HCT116 (cell line): ENCODE measurements around the gene RSPO4. TPM values are rescaled to one million over a fixed set of nuclear protein-coding genes. Genes with fewer than 3 reads are reported as not detected.

Source experiments
- ATAC-seq: fragments of 200-7000 bp; cut with Tn5 transposase; 2 replicates; pipeline ENCODE4 v1.9.1; 2020; ENCODE audit warnings: mild to moderate bottlenecking, moderate library complexity
- BruUV-seq: library from RNA; stranded (reverse); fragments of 400-500 nt; replicated peaks from 2 replicates; lab custom pipeline; 2021; lab: Mats Ljungman, UMichigan
- CTCF ChIA-PET: fragments of 300-600 bp; sonication (Branson Sonifier 250); formaldehyde crosslinking; loops from one replicate; lab custom pipeline; 2021; ENCODE audit warnings: antibody characterized with exemption; lab: Charles Lee
- POLR2A ChIA-PET: fragments of 300-600, 350-600 bp; sonication (Branson Sonifier 250); formaldehyde crosslinking; loops from one replicate; lab custom pipeline; 2021; ENCODE audit warnings: antibody characterized with exemption; lab: Charles Lee
- RAD21 ChIA-PET, 2 experiments: fragments of 300-600 bp; sonication (Branson Sonifier 250); formaldehyde crosslinking; loops; one replicate each; lab custom pipeline; 2023; ENCODE audit warnings: low total read pairs in 2 of 2; ENCODE audit not compliant: uncharacterized antibody in 2 of 2, unreplicated experiment in 2 of 2, low non-redundant PET in 1 of 2; lab: Charles Lee
- DNase-seq: peaks from one replicate; pipeline ENCODE4 v3.0.0-alpha.2; 2010; ENCODE audit warnings: low read depth, low spot score
- H2AFZ ChIP-seq: fragments of 200-600 bp; shearing (Covaris generic), sonication (generic); 2 replicates; pipeline ENCODE4 v1.6.1; 2017; ENCODE audit warnings: low read depth, mixed run types, mixed read lengths, antibody characterized with exemption, low read length; ENCODE audit not compliant: poor library complexity, severe bottlenecking
- H3K27ac ChIP-seq: 2 replicates; pipeline ENCODE4 v1.5.1; 2012; ENCODE audit warnings: low read depth, low read length
- H3K27me3 ChIP-seq: fragments of 200-600 bp; sonication (generic); 2 replicates; pipeline ENCODE4 v1.6.1; 2016; ENCODE audit warnings: mixed run types, low read length, mixed read lengths; ENCODE audit not compliant: insufficient read depth
- H3K36me3 ChIP-seq, 2 experiments: fragments of 200-500 bp in 1 of 2; fragments of 200-600 bp in 1 of 2; sonication (Bioruptor generic) in 1 of 2; sonication (generic) in 1 of 2; 2 replicates each; pipeline versions ENCODE4 v1.5.1 to v1.6.1; 2014 to 2016; ENCODE audit warnings: low read length in 2 of 2, inconsistent platforms in 1 of 2, mixed read lengths in 1 of 2, mixed run types in 1 of 2; ENCODE audit not compliant: insufficient read depth in 2 of 2, control insufficient read depth in 1 of 2
- H3K4me1 ChIP-seq, 2 experiments: fragments of 200-600 bp in 1 of 2; sonication (generic) in 1 of 2; 2 replicates each; pipeline versions ENCODE4 v1.5.1 to v1.6.1; 2012 to 2017; ENCODE audit warnings: low read length in 2 of 2, inconsistent platforms in 1 of 2, mild to moderate bottlenecking in 1 of 2, mixed read lengths in 1 of 2, mixed run types in 1 of 2, moderate library complexity in 1 of 2; ENCODE audit not compliant: insufficient read depth in 2 of 2, control insufficient read depth in 1 of 2
- H3K4me2 ChIP-seq: fragments of 200-600 bp; sonication (generic); 2 replicates; pipeline ENCODE4 v1.6.1; 2017; ENCODE audit warnings: mixed run types, low read length, mixed read lengths
- H3K4me3 ChIP-seq, 2 experiments: fragments of 200-600 bp in 1 of 2; sonication (generic) in 1 of 2; replicated peaks in 1 of 2; 2 replicates each; pipeline ENCODE4 v1.5.1; 2011 to 2016; ENCODE audit warnings: low read length in 2 of 2, control low read depth in 1 of 2, low read depth in 1 of 2, mild to moderate bottlenecking in 1 of 2, mixed read lengths in 1 of 2, mixed run types in 1 of 2
- H3K79me2 ChIP-seq: fragments of 200-600 bp; sonication (generic); 2 replicates; pipeline ENCODE4 v1.6.1; 2017; ENCODE audit warnings: mild to moderate bottlenecking, mixed run types, low read length, moderate library complexity, mixed read lengths; ENCODE audit not compliant: insufficient read depth
- H3K9ac ChIP-seq: fragments of 200-600 bp; sonication (generic); 2 replicates; pipeline ENCODE4 v1.6.1; 2016; ENCODE audit warnings: low read length, mixed read lengths
- H3K9me2 ChIP-seq: fragments of 200-600 bp; sonication (generic), shearing (Covaris generic); 2 replicates; pipeline ENCODE4 v1.6.1; 2017; ENCODE audit warnings: mixed run types, mild to moderate bottlenecking, moderate library complexity; ENCODE audit not compliant: insufficient read depth
- H3K9me3 ChIP-seq, 2 experiments: fragments of 200-500 bp in 1 of 2; fragments of 200-600 bp in 1 of 2; sonication (Bioruptor generic) in 1 of 2; sonication (generic) in 1 of 2; 2 replicates each; pipeline ENCODE4 v1.6.1; 2014 to 2017; ENCODE audit warnings: low read length in 2 of 2, mixed read lengths in 2 of 2, inconsistent platforms in 1 of 2, low read depth in 1 of 2, mild to moderate bottlenecking in 1 of 2, mixed run types in 1 of 2, moderate library complexity in 1 of 2; ENCODE audit not compliant: control insufficient read depth in 1 of 2, insufficient read depth in 1 of 2
- H4K20me1 ChIP-seq: fragments of 200-600 bp; sonication (generic), shearing (Covaris generic); 2 replicates; pipeline ENCODE4 v1.6.1; 2017; ENCODE audit warnings: mixed run types, mild to moderate bottlenecking, moderate library complexity; ENCODE audit not compliant: insufficient read depth
- ATF3 ChIP-seq: IDR thresholded peaks from 2 replicates; pipeline ENCODE4 v1.6.1; 2012
- CBX3 ChIP-seq: IDR thresholded peaks from 2 replicates; pipeline ENCODE4 v1.6.1; 2012; ENCODE audit warnings: low read depth
- CEBPB ChIP-seq: IDR thresholded peaks from 2 replicates; pipeline ENCODE4 v1.6.1; 2012; ENCODE audit warnings: low read depth
- CTCF ChIP-seq, 3 experiments: fragments of 200-600 bp in 1 of 3; sonication (generic) in 1 of 3; IDR thresholded peaks in 2 of 3; conservative IDR thresholded peaks in 1 of 3; 2 replicates each; pipeline ENCODE4 v1.5.1; 2012 to 2017; ENCODE audit warnings: low read depth in 2 of 3, low read length in 2 of 3, antibody characterized with exemption in 1 of 3, borderline replicate concordance in 1 of 3, control low read depth in 1 of 3, mild to moderate bottlenecking in 1 of 3, mixed read lengths in 1 of 3, mixed run types in 1 of 3, moderate library complexity in 1 of 3; ENCODE audit not compliant: insufficient read depth in 1 of 3
- ELF1 ChIP-seq: IDR thresholded peaks from 2 replicates; pipeline ENCODE4 v1.6.1; 2012; ENCODE audit warnings: low read depth, borderline replicate concordance
- EZH2 ChIP-seq: fragments of 200-600 bp; sonication (generic); IDR thresholded peaks from 2 replicates; pipeline ENCODE4 v1.6.1; 2017; ENCODE audit warnings: antibody characterized with exemption, mixed run types
- EZH2phosphoT487 ChIP-seq: fragments of 200-600 bp; IDR thresholded peaks from 2 replicates; pipeline ENCODE4 v1.6.1; 2018; ENCODE audit warnings: antibody characterized with exemption, borderline replicate concordance
- FOSL1 ChIP-seq: IDR thresholded peaks from 2 replicates; pipeline ENCODE4 v1.6.1; 2012; ENCODE audit warnings: low read depth
- JUND ChIP-seq: IDR thresholded peaks from 2 replicates; pipeline ENCODE4 v1.6.1; 2012
- RAD21 ChIP-seq: IDR thresholded peaks from 2 replicates; pipeline ENCODE4 v1.6.1; 2012; ENCODE audit warnings: low read depth, mild to moderate bottlenecking
- REST ChIP-seq: IDR thresholded peaks from 2 replicates; pipeline ENCODE4 v1.6.1; 2012; ENCODE audit warnings: low read depth
- SIN3A ChIP-seq: IDR thresholded peaks from 2 replicates; pipeline ENCODE4 v1.6.1; 2012; ENCODE audit warnings: low read depth
- SP1 ChIP-seq: IDR thresholded peaks from 2 replicates; pipeline ENCODE4 v1.6.1; 2012; ENCODE audit warnings: low read depth
- SRF ChIP-seq: IDR thresholded peaks from 2 replicates; pipeline ENCODE4 v1.6.1; 2012; ENCODE audit warnings: low read depth
- TCF7L2 ChIP-seq: IDR thresholded peaks from 2 replicates; pipeline ENCODE4 v1.7.0; 2011; ENCODE audit warnings: borderline replicate concordance, inconsistent platforms; ENCODE audit not compliant: insufficient read depth, insufficient read length; ENCODE audit errors: extremely low read depth
- ZBTB33 ChIP-seq: IDR thresholded peaks from 2 replicates; pipeline ENCODE4 v1.6.1; 2011; ENCODE audit warnings: mild to moderate bottlenecking, low read length, moderate library complexity; ENCODE audit not compliant: insufficient replicate concordance; ENCODE audit errors: extremely low read depth
- ZFX ChIP-seq: fragments of 450-650 bp; IDR thresholded peaks from 2 replicates; pipeline ENCODE4 v1.6.1; 2017
- ZNF274 ChIP-seq: fragments of 200-500 bp; sonication (Bioruptor generic); IDR thresholded peaks from 2 replicates; pipeline ENCODE4 v1.6.1; 2014; ENCODE audit warnings: mild to moderate bottlenecking, low read depth, low read length, inconsistent platforms
- intact Hi-C: fragments of 100-400 bp; cut with micrococcal nuclease; formaldehyde crosslinking; loops from 2 replicates; pipeline ENCODE4 v1.10.0; 2022
- total RNA-seq: library from RNA; stranded (reverse); gene quantifications from one replicate; pipeline ENCODE4 v1.2.1, GENCODE V29; 2021; ENCODE audit not compliant: unreplicated experiment

Gene RSPO4
- total RNA-seq, 1 experiment from 2014 or later = 0.84 TPM

- Histone ChIP-seq H2AFZ (no peak overlapping the region), H3K4me2 (no peak overlapping the region), H3K4me1 (no peaks in the 10 kb centered on the region), H3K4me3 (no peak overlapping the region), H3K9me2 (no peaks in the 10 kb centered on the region), H4K20me1 (no peaks in the 10 kb centered on the region), H3K36me3 (no peaks in the 10 kb centered on the region), H3K79me2 (no peaks in the 10 kb centered on the region), H3K27ac (no peak overlapping the region), H3K9ac (no peak overlapping the region), H3K27me3 (no peaks in the 10 kb centered on the region), H3K9me3 (no peaks in the 10 kb centered on the region)
- DNase-seq (no peak), ATAC-seq (no peak)
- TF ChIP-seq EZH2 (no peak), ZFX (no peak), SP1 (no peak), EZH2phosphoT487 (no peak), JUND (no peak), TCF7L2 (no peak), FOSL1 (no peak), CBX3 (no peak), REST (no peak), RAD21 (no peak), ZNF274 (no peak), CEBPB (no peak), SIN3A (no peak), ATF3 (no peak), SRF (no peak), ELF1 (no peak), ZBTB33 (no peak), CTCF (IDR thresholded peaks at IDR 0.05 in 2 of 3, conservative IDR thresholded peaks at IDR 0.05 in 1 of 3; ENCODE audit: borderline replicate concordance in 1 of 3, insufficient read depth in 1 of 3, low read depth in 2 of 3, low read length in 2 of 3) (no peak)
- ChIA-PET CTCF (interaction anchor here (1.4 kb wide), 1 partner anchor 10 kb away, joined by 4 read pairs; no protein-coding TSS in a partner anchor), RAD21 (no interaction called here), POLR2A (no interaction called here)
- no TSS peak for BruUV-seq
- intact Hi-C loops = no loop called here
Measured at GRCh38 chr20:922781-923180, 79.3 kb downstream of the RSPO4 start.
